NCI-H460 (cell line): ENCODE measurements around the gene CREBL2. TPM values are rescaled to one million over a fixed set of nuclear protein-coding genes. Genes with fewer than 3 reads are reported as not detected.
A peak's percentile ranks its signal among the peaks of the same experiment; 100 is the strongest.
"Not testable (repeated sequence)": the region's sequence is repeated elsewhere in the genome, so short reads cannot be mapped to it uniquely, and the experiment has no call there.

ENCODE experiments used
- DNase-seq: peaks from one replicate; pipeline ENCODE4 v3.0.0-alpha.2; 2016; ENCODE audit warnings: low read depth; ENCODE audit errors: extremely low read depth
- polyA plus RNA-seq: library from polyadenylated mRNA; depleted of rRNA; stranded (reverse); fragments of >200 nt; gene quantifications from 2 replicates; pipeline ENCODE4 v1.2.3, GENCODE V29; 2014; cell fraction: nucleus; rRNA removed
- total RNA-seq: library from RNA; depleted of rRNA; stranded (reverse); fragments of >200 nt; shearing (Covaris generic); gene quantifications from 2 replicates; pipeline ENCODE4 v1.2.3, GENCODE V29; 2014; rRNA removed

The CREBL2 gene
- total RNA-seq: 19.3 and 21.4 TPM in 2 replicates
- polyA plus RNA-seq: 3.7 and 4.9 TPM in 2 replicates

DNA sequence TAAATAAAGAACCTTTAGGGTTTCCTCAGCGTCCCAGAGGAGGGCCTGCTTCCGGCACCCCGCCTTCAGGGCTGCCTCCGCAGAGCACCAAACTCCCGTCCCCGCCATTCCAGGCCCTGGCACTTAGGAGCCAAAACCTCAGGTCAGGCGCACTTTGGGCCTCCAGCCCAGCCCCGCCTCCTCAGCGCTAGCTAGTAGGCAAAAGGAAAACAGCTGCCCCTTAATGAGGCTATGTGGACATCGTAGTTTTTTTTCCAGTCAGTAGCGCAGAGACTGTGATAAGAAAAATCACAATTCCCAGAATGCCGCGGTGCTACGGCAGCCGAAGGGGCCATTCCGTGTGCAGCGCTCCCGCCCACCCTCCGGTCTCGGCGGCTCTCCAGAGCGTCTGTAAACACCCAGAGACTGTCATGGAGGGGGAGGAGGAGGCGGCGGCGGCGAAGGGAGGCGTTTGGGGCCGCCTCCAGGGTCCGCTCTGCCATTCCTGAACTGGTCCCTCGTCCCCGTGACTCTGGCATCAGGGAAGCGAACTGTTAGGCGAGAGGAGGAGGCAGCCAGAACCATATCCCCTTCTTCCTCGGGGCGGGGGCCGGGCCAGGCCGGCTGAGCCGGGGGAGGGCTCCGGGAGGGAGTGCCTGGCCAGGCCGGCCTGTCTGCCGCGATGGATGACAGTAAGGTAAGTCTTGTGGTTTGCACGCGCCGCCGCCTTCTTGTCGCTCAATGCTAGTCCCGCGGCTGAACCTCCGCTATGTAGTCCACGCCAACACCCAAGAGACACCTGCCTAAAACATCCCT, at the start of gene CREBL2:
Gene CREBL2, plus strand, starts transcription at position 365 of the 795 bp plus-strand sequence. Its CDS starts 297 bp downstream, at position 662.
- DNase-seq: peak; percentile 77

DNA sequence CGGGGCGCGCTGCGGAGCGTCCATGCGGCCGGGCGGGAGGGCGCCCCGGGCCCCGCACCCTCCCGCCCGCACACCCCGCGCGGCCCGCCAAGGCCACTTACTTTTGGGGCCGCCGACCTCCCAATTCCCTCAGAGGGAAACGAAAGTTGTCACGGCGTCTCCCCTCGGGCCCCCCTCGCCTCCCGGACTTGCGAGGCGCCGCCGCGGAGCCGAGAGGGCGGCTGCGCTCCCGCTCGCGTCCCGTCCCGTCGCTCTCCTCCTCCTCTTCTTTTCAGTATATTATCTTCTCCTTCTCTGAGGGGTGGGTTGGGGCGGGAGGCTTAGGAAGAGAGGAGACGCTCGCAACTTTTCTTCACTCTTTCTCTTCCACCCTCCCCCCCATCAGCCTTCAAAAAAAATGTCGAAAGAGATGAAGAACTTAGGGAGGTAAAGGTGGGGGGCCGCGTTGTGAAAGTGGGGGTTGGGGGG, 49.6 kb upstream of the CREBL2 start:
- no peak for DNase-seq

GRCh38 chr12:12562585-12563261, 49.0 kb upstream of the CREBL2 start, which contains the start of gene DUSP16:
Gene DUSP16 (minus strand): TSS chr12:12562863. CDS start chr12:12521098, 41,765 bp downstream.
- DNase-seq: peak; percentile 89

GRCh38 chr12:12563290-12563928, 48.3 kb upstream of the CREBL2 start:
- no peak for DNase-seq

- no peak for DNase-seq
These were observed 46.8 kb upstream of the CREBL2 start for GRCh38 chr12:12564911-12565310.

GRCh38 chr12:12565971-12566370, 45.7 kb upstream of the CREBL2 start:
- DNase-seq: not testable (repeated sequence)

GRCh38 chr12:12572659-12573058, 39.0 kb upstream of the CREBL2 start:
- no peak for DNase-seq

GRCh38 chr12:12577786-12578185, 33.9 kb upstream of the CREBL2 start:
- DNase-seq: no peak

GRCh38 chr12:12580716-12581115, 31.0 kb upstream of the CREBL2 start:
- not testable (repeated sequence) for DNase-seq

GRCh38 chr12:12582193-12582881, 29.3 kb upstream of the CREBL2 start:
- no peak for DNase-seq

- DNase-seq: no peak
These were observed 28.8 kb upstream of the CREBL2 start for GRCh38 chr12:12582895-12583303.

DNA sequence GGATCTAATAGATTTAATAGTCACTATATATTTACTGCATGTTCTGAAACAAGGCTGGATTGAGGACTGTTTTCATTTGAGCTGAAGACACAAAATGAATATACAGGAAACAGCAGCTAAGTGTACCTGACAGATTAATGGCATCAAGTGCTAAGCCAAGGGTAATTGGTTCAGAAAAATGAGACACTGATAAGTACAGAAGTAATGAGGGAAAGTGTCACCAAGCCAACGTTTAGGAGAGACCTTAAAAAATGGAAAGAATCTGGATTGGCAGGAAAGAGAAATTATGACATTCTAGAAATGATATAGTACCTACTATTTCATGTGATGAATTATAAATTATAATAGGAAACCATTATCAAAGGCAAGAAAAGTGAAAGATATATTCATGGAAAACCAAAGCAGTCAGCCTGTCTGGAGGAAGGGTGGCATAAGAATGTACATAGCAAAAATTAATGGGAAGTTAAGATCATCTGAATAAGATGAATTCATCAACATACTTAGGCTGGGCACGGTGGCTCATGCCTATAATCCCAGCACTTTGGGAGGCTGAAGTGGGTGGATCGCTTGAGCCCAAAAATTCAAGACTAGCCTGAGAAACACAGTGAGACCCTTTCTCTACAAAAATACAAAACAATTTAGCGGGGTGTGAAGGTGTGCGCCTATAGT, 28.0 kb upstream of the CREBL2 start:
- no peak for DNase-seq

DNA sequence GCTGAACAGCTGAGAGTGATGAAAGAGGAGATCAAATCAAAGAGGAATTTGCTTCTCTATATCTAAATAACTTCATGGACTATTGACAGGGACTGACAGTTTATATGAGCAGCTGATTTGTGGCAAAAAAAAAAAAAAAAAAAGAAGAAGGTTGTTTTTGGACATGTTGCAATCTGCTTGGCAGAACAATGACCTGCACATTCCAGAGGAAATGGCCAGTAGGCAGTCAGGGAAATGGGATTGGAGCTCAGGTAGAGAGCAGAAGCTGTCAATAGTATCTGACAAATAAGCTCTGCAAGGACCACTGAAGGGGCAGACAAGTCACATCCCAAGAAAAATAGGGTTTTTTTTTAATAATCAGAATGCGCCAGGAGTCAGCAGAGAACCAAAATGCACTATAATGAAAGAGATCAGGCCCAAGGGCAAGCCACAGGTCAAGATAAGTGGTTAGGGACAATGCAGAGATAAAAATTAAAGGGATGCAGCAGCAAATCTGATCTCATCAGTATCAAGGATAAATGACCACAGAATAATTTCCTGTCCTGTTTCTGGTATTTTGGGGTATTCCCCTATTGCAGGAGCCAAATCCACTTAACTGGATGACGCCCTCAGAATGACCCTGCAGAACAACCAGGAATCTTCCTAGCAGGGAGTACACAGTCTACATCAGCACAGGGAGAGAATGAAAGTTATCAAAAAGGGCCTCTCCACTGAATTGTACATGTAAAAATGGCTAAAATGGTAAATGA, 26.4 kb upstream of the CREBL2 start:
- DNase-seq: no peak

GRCh38 chr12:12586879-12587675, 24.6 kb upstream of the CREBL2 start:
- DNase-seq: no peak

DNA sequence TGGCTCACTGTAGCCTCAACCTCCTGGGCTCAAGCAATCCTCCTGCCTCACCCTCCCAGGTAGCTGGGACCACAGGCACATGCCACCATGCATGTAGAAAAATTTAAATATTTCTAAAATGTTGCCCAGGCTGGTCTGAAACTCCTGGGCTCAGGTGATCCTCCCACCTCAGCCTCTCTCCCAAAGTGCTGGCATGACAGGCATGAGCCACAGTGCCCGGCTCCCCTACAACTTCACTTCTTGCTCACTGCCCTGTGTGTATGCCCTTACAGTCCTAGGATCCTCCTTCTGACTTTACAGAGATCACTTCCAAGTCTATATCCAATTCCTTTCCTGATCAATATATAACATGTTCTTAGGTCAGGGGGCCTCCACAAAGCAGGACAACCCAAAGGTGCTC, 23.8 kb upstream of the CREBL2 start:
- DNase-seq: no peak

- DNase-seq: not testable (repeated sequence)
These were observed 23.2 kb upstream of the CREBL2 start for GRCh38 chr12:12588436-12588835.

DNA sequence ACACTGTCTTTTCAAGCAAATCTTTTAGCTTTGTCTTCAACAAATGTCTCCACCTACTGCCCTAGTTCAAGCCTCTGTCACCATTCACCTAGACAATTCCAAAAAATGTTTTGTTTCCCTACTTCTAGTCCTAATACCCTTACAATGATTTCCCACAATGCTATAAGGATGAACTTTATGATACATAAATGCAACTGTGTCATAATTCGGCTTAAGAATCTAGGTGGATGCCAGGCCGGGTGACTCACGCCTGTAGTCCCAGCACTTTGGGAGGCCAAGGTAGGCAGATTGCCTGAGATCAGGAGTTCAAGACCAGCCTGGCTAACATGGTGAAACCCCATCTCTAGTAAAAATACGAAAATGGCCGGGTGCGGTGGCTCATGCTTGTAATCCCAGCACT, 20.7 kb upstream of the CREBL2 start:
- no peak for DNase-seq

DNA sequence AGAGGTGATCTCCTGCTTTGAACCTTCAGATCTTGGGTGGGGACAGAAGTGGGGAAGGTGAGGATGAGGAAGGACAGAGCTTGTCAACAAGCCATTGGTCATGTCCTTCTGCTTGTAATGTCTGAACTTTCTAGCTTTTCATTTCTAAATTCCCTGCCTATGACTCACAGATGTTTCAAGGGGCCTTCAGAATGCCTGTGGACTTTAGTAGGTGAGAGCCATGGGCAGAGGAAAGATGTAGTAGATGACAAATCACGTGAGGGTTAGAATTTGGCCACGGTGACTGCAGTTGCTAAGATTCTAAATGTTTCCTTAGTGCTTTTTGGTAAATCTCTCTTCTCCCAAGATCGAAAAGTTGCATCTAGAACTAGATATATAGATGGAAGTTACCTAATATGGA, 18.7 kb upstream of the CREBL2 start:
- DNase-seq: no peak
